Activated CD4-positive, CD25-positive, alpha-beta regulatory T cell treated with anti-CD3 and anti-CD28 coated beads, Interleukin-2, amount 50 U/mL, for 72 hours (primary cell): ENCODE measurements around the gene FAM170B.

Source experiments
- DNase-seq: peaks from one replicate; pipeline ENCODE4 v3.0.0; 2021

Gene FAM170B

DNA sequence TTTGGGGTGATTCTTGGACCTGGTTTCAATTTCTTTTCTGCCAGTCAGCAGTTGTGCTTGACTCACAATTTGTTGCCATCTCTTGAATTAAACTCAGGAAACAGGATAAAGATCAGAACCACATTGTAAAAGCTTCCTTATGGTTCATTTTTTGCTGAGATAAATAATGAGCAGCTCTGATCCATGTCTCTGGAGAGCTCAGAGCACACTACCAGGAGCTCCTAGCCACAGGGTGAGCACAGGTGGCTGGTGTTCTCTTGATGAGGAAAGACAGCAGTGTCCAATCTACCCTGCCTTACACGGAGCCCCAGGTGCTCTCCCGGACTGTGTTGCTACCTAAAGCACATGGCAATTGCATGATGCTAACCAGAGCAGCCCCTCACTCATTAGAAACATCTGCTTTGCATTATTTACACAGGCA is 17.2 kb upstream of the FAM170B start:
- no peak for DNase-seq

GRCh38 chr10:49150426-49150825 is 16.6 kb upstream of the FAM170B start:
- DNase-seq, result no peak

DNA sequence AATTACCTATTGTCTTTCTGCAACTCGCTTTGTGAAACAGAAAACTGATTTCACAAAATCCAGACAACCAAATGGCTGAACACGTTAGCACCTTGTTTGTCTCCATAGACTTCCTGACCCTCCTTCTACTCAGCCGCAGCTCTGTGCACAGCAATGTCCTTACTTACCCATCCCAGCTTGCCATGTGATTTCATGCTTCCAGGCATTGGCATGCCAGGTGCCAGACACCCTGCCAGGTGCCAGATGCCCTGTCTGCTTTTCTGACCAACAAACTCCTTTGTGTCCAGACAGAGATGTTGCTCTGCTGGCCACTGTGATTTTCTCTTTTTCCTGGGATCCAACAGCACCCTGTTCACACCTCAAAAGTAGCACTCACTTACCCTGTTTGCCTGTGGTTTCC is 16.1 kb upstream of the FAM170B start:
- DNase-seq, result no peak

DNA sequence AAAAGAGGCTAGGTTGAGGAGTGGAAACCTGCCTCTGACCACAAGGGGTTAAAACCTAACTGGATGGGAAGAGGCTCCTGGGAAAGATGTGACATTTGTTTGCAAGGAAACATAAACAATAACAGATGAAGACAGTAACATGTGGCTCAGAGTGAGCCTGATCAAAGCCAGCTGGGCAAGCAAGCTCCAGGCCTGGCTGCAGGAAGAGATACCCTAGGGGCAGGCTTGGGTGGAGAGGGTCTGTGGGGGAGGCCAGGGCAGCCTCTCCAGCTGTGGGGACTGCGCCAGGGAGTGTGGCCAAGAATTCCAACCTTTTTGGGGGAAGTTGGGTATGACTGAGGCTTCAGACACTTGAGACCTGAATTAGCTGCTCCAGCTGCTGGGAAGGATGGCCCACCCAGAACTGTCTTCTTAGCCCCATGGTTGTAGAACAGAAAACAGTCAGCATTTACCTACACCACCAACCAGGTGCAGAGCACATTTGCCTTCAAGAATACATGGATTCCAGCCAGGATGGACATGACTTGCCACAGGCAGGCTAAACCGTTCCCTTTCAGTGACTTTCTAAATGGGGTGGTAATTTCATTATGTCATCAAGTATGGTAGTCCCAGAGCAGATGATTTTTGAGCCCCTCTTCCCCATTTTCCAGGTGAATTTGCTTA is 10.4 kb upstream of the FAM170B start:
- DNase-seq, result no peak

- no peak for DNase-seq
These were observed 9.4 kb upstream of the FAM170B start for GRCh38 chr10:49143249-49143648.

DNA sequence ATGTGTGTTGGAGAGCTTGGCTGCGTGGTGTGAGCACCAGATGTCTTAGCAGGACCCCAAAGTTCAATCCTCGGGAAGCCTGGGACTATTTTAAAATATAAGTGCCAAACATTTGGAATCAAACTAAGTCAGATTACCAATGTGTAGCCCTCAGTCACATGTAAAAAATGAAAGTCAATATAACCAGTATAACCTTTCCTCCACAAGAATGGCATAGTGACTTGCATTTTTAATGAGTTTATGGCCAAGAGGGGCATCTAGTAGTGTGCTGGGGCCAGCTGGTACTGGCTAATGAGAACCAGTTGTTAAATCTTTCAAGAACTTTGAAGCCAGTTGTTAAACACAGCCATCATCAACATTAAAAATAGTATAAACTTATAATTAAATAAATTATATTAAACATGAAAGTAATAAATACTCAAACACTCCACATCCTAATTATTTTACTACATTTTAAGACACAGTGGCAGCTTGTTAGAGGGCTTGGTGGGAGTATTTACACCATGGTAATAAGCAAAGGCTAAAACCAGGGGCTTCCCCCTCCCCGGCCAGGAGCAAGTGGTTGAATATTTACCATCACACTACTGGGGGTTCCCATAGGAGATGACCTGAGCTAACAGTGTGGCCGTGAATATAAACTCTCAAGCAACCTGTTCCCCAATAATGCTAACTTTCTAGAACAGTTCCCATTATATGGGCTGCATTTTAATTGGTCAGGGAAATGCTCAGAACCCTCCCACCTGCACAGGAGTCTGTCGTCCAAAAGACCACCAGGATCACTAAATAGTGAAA is 7.9 kb upstream of the FAM170B start:
- DNase-seq, result no peak

DNA sequence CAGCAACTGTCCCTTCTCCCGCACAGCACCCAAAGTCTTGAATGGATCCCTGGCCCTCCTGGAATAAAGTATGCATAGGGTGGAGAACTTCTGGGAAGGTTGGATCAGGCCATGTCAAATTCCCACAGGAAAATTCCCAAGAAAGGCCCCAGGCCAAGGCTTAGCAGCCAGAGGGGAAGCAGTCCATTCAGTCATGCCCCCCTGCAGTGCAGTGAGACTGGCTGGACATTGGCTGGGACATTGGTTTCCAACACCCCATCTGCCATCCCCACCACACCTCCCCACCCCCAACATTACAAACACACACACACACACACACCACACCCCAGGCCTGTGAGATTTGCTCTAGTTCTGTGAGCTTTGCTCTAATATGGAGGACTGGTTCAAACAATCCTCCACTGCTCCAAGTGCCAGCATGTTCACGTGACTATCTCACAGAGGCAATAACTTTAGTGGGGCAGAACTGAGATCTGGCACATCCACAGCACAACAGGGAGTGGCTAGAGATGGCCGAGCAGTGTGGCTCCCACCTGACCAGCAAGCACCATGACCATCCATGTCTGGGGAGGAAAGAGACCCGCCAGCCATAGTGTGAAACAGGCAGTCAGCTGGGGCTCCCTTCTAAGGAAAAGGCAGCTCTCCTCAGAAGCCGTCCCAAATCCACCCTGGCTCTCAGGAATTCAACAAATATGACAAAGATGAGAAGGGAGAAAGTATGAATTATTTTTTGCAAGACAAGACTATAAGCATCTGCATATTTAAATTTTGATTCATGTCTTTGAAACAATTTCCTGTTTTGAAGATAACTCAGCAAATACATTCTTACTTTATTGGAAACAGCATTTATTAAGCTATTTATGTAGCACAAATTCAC is 6.7 kb upstream of the FAM170B start:
- no peak for DNase-seq

- no peak for DNase-seq
These were observed 6.0 kb upstream of the FAM170B start for GRCh38 chr10:49139846-49140195.

DNA sequence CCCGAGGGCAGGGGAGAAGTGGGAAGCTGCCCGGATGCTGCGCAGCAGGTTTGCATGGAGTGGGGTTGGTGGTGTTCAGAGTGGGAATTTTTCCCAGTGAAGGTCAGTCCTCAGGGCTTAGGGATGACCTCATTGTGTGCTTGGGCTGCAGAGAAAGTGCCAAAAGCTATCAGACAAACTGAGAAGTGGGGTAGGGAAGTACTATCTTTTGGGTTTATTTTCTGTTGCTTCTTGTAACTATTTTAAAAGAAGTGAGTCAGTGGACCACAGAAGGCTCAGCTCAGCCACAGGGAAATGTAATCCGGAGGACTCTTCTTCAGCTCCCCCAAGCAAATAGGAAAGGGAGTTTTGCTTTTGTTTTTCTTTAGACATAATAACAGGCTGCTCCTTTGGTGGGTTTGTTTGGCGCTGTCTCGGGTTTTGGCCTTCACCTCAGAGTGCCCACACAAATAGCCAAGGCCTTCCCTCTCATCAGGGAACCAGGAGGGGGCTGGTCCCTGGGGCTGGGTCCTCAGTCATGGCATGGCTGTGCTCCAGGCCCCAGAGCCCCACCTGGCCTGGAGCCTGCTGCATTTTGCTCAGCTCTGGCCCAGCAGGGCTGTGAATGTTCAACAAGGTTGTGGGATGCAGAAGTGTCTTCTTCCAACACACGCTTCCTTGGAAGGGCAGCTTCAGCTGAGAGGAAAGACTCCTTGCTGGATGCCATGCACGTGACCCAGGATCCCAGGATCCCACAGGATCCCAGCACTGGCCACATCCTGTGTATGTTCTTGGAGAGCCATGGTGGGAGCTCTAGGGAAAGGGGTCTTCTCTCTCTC is 5.4 kb upstream of the FAM170B start:
- no peak for DNase-seq

DNA sequence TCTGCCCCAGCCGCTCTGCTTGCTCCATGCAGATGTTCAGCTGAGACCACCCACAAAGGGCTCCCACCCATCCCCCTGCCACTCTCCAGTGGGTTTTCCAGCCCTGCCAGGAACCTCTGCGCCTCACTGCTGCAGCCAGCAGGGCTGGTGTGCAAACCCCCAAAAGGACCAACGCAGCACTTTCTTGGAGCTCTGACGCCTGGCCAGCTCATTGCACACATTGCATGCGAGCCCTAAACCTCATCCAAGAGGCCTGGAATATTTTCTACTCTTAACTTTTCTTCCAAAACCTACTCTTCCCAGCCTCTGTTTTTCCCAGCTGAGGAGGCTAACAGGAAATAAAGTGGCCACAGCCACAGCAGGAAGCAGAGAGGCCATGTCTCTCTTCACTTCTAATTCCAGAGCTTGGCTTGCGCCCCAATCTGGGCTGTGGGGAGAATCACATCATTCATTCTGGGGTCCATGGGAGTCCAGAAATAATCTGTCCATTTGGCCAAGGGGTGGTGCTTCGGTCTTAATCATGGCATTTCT is 4.6 kb upstream of the FAM170B start:
- DNase-seq, result no peak

- DNase-seq, result no peak
These were observed 2.7 kb upstream of the FAM170B start for GRCh38 chr10:49136525-49136924.

DNA sequence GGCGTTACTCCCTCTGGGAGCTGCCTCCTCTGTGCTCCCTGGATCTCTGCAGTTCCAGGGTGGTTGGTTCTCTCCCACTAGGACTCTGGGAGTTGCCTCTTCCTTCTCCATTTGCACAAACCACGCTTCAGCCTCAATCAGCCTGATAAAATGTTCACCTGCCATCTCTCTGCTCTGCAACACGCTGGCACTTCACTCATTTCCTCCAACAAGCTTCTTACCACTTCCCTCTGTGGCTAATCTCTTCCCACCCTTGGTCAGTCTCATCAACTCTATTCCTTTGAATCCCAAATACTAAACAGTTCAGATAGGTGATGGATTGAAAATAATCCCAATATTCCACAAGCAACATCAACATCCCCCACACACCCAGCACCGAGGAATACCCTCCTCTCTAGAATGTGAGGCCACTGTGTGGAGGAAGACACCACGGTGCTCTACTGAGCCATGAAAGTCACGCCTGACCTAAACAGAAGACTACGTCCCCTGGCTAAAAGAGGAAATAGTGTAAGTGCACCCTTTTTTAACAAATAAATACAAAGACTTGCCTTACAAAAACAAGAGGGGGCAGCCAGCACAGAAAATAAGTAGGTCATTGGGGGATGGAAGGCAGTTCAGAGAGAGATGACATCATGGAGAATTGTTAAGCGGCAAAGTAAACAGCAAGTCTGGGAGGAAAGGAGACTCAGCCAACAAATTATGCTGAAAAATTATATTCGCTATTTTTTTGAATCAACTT is 1.9 kb upstream of the FAM170B start:
- DNase-seq, result no peak

DNA sequence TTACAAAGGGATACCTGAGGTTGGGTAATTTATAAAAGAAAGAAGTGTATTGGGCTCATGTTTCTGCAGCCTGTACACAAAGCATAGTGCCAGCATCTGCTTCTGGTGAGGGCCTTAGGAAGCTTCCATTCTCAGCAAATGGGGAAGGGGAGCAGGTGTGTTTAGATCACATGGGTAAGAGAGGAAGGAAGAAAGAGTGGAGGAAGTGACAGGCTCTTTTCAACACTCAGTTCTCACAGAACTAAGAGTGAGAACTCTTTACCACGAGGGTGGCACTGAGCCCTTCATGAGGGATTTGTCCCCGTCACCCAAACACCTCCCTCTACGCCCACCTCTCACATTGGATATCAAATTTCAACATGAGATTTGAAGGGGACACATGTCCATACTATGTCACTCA is 506 bp upstream of the FAM170B start:
- DNase-seq, result no peak

DNA sequence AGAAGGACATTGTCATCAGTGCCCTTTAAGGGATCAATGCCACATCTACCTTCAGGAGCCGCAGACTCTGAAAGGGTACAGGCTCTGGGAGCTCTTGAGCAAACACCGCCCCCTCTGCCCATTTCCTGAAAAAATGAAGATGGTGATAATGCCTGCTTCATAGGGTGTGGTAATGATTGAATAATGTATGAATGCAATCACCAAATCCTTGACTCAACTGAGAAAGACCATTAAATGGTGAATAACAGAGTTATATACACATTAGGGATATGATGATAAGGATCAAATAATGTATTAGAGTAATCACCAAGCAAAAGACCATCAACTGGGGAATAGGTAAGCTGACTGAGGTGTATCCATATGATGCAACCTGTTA is 1.5 kb downstream of the FAM170B start:
- DNase-seq, result no peak

DNA sequence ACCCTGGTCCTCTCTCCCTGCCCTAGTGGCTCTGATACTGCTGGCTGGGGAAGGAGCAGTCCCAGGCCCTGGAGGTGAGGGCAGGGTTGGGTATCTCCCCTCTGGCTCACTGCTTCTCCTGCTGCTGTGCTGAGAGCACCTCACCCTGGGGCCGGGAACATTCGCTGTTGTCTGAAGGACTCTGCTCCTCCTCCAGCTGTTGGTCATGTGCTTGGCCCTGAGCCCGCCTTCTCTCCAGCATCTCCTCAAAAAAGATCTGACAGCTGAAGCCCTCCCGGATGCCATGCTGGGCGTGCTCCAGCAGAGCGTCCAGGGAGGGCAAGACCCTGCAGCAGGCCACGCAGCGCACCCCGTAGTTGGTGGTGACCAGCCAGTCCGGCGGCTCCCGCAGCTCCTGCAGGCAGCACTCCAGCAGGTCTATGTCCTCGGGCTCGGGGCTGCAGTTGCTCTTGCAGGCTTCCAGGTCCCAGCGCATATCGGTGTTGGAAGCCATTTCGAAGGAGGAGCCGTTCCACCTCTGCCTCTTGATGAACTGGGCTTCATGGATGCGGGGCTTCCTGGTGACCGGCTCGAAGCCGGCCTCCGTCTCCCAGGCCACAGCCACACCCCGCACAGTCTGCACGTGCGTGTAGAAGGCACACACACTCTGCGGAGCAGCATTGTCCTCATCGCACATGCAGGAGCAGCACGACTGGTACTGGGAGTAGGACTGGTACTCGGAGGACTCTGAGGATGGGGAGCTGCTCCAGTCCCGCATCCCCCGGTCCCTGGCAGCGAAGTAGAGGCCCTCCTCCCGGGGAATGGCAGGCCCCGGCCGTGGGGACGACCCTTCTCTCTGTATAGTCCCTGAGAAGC is 2.1 kb downstream of the FAM170B start:
- no peak for DNase-seq

GRCh38 chr10:49129376-49129775 is 4.4 kb downstream of the FAM170B start:
- DNase-seq, result no peak

DNA sequence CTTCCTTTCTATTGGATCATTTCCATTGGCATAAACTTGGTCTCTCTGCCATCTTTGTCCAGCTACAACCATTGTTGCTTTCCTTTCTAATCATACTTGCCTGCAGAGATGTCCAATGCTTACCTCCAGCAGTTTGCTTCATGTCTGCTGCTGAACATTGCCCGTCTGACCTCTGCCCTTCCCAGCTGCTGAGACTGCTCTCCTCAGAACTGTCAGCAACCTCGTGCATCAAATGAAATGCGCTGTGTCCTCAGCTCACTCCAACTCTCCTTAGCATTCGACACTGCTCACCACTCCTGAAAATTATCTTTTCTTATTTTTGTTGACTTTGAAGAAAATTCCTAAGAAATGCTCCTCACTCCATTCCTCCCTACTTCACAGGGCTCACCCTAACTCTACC is 5.0 kb downstream of the FAM170B start:
- DNase-seq, result no peak

DNA sequence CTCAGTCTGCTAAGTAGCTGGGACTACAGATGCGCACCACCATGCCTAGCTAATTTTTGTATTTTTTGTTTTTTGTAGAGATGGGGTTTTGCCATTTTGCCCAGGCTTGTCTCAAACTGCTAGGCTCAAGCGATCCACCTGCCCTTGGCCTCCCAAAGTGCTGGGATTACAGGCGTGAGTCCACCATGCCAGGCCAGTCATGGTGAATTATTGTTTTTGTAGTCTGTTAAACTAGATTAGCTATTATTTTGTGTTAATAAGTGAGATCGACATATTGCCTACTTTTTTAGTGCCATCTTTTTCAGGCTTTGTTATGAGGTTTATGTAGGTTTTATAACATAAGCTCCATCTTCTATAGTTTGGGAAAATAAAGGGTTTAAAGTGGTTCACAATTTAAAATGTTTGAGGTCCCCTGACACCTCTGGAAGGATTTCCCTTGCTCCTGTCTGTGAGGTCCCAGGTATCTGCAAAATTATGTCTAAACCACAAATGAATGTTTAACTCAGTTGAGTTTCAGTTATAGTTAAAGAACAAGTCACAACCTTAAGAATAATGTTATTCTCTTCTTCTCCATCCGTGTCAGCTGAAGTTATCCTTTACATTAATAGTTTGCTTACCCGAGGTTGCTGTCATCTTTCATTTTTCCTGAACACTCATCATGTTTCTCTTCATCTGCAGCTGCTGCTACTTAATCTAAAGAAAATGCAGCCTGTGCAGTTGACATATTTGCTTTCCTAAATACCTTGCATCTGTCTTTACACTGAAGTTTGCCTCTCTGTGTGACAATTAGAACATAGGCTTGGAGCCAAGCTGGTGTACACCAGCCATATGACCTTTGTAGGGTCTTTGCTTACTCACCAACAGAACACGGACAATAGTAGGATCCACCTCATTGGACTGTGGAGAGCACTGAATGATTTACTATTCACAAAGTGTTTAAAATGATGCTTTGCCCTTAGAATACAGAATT is 9.6 kb downstream of the FAM170B start:
- DNase-seq, result no peak

- DNase-seq, result no peak
These were observed 12.9 kb downstream of the FAM170B start for GRCh38 chr10:49120911-49121310.

DNA sequence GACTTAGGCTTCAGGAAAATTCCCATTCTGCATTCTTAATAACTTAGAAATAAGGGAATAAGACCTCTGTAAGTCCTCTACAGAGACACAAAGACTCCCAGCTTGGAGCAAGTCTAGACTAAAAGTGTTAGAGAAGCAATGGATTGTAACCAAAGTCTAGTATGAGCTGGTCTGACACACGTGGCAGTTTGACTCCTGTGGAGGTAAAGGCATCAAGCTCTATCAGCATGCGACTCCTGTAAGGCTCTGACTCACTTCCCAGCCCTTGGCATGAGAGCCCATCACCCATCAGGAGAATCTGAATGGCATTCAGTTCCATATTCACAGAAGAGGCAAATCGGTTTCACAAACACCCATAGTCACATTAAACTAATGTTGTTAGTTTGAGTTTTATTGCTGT is 14.1 kb downstream of the FAM170B start:
- DNase-seq, result no peak
